Caco-2 (cell line): ENCODE data around the gene MCU. TPM values are rescaled to one million over a fixed set of nuclear protein-coding genes. Genes with fewer than 3 reads are reported as not detected.

Experiments used
- BruUV-seq: library from RNA; stranded (reverse); fragments of 400-500 nt; replicated peaks from 2 replicates; lab custom pipeline; 2021; lab: Mats Ljungman, UMichigan
- CTCF ChIA-PET: fragments of 300-600 bp; sonication (Branson Sonifier 250); formaldehyde crosslinking; loops from one replicate; lab custom pipeline; 2022; ENCODE audit warnings: antibody characterized with exemption; lab: Charles Lee
- POLR2A ChIA-PET: fragments of 300-600 bp; sonication (Branson Sonifier 250); formaldehyde crosslinking; loops from one replicate; lab custom pipeline; 2022; ENCODE audit warnings: antibody characterized with exemption; lab: Charles Lee
- DNase-seq, 2 experiments: peaks; one replicate each; pipeline versions ENCODE4 v3.0.0 to v3.0.0-alpha.2; 2020 to 2022
- H3K27me3 ChIP-seq: replicated peaks from 2 replicates; pipeline ENCODE4 v1.6.0; 2011; ENCODE audit warnings: low read length; ENCODE audit not compliant: control insufficient read depth, insufficient read depth
- H3K36me3 ChIP-seq: 2 replicates; pipeline ENCODE4 v1.5.1; 2011; ENCODE audit warnings: low read length; ENCODE audit not compliant: control insufficient read depth, insufficient read depth
- H3K4me1 ChIP-seq: fragments of 250-450 bp; sonication (Bioruptor Pico); 2 replicates; pipeline ENCODE4 v1.5.1; 2020; ENCODE audit warnings: mild to moderate bottlenecking
- H3K4me3 ChIP-seq: 2 replicates; pipeline ENCODE4 v1.5.1; 2011; ENCODE audit warnings: low read depth, mild to moderate bottlenecking, control low read depth, low read length
- H3K9me3 ChIP-seq: fragments of 250-450 bp; sonication (Bioruptor Pico); 2 replicates; pipeline ENCODE4 v1.5.1; 2020; ENCODE audit warnings: mild to moderate bottlenecking, moderate library complexity
- H3K27ac Mint-ChIP-seq: one replicate; pipeline ENCODE4 v1.8.0; 2022; ENCODE audit warnings: mixed read lengths; ENCODE audit not compliant: unreplicated experiment
- H3K27me3 Mint-ChIP-seq: one replicate; pipeline ENCODE4 v1.8.0; 2022; ENCODE audit warnings: mixed read lengths; ENCODE audit not compliant: insufficient read depth, unreplicated experiment
- H3K36me3 Mint-ChIP-seq: one replicate; pipeline ENCODE4 v1.8.0; 2022; ENCODE audit warnings: mild to moderate bottlenecking, mixed read lengths; ENCODE audit not compliant: insufficient read depth, unreplicated experiment
- H3K4me1 Mint-ChIP-seq: one replicate; pipeline ENCODE4 v1.8.0; 2022; ENCODE audit warnings: low read depth, mixed read lengths; ENCODE audit not compliant: unreplicated experiment
- H3K4me3 Mint-ChIP-seq: one replicate; pipeline ENCODE4 v1.8.0; 2022; ENCODE audit warnings: mild to moderate bottlenecking, moderate library complexity, mixed read lengths; ENCODE audit not compliant: unreplicated experiment
- H3K9me3 Mint-ChIP-seq: one replicate; pipeline ENCODE4 v1.8.0; 2022; ENCODE audit warnings: mixed read lengths; ENCODE audit not compliant: unreplicated experiment
- CTCF ChIP-seq, 2 experiments: fragments of 200-600 bp in 1 of 2; IDR thresholded peaks; 1 replicate in 1 of 2; 2 replicates in 1 of 2; pipeline versions ENCODE4 v1.5.1 to v1.8.0; 2011 to 2022; ENCODE audit warnings: antibody characterized with exemption in 1 of 2, control low read depth in 1 of 2, inconsistent platforms in 1 of 2, low read depth in 1 of 2, low read length in 1 of 2, mild to moderate bottlenecking in 1 of 2, moderate library complexity in 1 of 2; ENCODE audit not compliant: insufficient read depth in 1 of 2, severe bottlenecking in 1 of 2, unreplicated experiment in 1 of 2
- intact Hi-C: fragments of 100-400 bp; cut with micrococcal nuclease; formaldehyde crosslinking; loops from one replicate; pipeline ENCODE4 v1.10.0; 2022; ENCODE audit not compliant: unreplicated experiment
- total RNA-seq: library from RNA; stranded (reverse); gene quantifications from 2 replicates; pipeline ENCODE4 v1.2.3, GENCODE V29; 2022

Gene MCU
- total RNA-seq, 1 experiment from 2014 or later: 62.5 TPM

- no peak for DNase-seq
- Histone ChIP-seq H3K9me3 (no peaks in the 10 kb centered on the region), H3K27me3 (no peaks in the 10 kb centered on the region), H3K36me3 (peaks cover 2% of the 10 kb centered on the region; the same call in 1 of the 2 replicates), H3K4me3 (no peak overlapping the region), H3K4me1 (peaks cover 15% of the 10 kb centered on the region)
- Mint-ChIP-seq H3K27ac (peak overlapping the region; percentile 4), H3K4me3 (no peak overlapping the region), H3K27me3 (no peaks in the 10 kb centered on the region), H3K36me3 (no peaks in the 10 kb centered on the region), H3K4me1 (peaks cover 16% of the 10 kb centered on the region), H3K9me3 (no peaks in the 10 kb centered on the region)
- intact Hi-C loops: no loop called here
- no TSS peak for BruUV-seq
- ChIA-PET CTCF (no interaction called here), POLR2A (interaction anchor here (0.7 kb wide), 1 partner anchor 126 kb away, joined by 7 read pairs; no protein-coding TSS in a partner anchor)
- TF ChIP-seq CTCF (IDR thresholded peaks at IDR 0.05; ENCODE audit: insufficient read depth in 1 of 2, low read depth in 1 of 2, low read length in 1 of 2, severe bottlenecking in 1 of 2, unreplicated experiment in 1 of 2): no peak
These were observed 100.3 kb downstream of the MCU start for GRCh38 chr10:72792288-72792687.

GRCh38 chr10:72793752-72794151, 101.8 kb downstream of the MCU start:
- Mint-ChIP-seq H3K4me3 (no peak overlapping the region), H3K4me1 (peaks cover 16% of the 10 kb centered on the region), H3K36me3 (no peaks in the 10 kb centered on the region), H3K27ac (no peak overlapping the region), H3K9me3 (no peaks in the 10 kb centered on the region), H3K27me3 (no peaks in the 10 kb centered on the region)
- POLR2A ChIA-PET: interaction anchor here (0.6 kb wide), 1 partner anchor 348 kb away, joined by 5 read pairs; no protein-coding TSS in a partner anchor
- H3K4me3 ChIP-seq: no peak overlapping the region
- intact Hi-C loops: no loop called here
- H3K27me3 ChIP-seq: no peaks in the 10 kb centered on the region
- CTCF ChIA-PET: no interaction called here
- H3K36me3 ChIP-seq: peaks cover 2% of the 10 kb centered on the region; the same call in 1 of the 2 replicates
- no peak for DNase-seq
- BruUV-seq: no TSS peak
- no peak for TF ChIP-seq CTCF (IDR thresholded peaks at IDR 0.05; ENCODE audit: insufficient read depth in 1 of 2, low read depth in 1 of 2, low read length in 1 of 2, severe bottlenecking in 1 of 2, unreplicated experiment in 1 of 2)
- peaks cover 15% of the 10 kb centered on the region for H3K4me1 ChIP-seq
- H3K9me3 ChIP-seq: no peaks in the 10 kb centered on the region

GRCh38 chr10:72794260-72794659, 102.3 kb downstream of the MCU start:
- H3K36me3 ChIP-seq: peaks cover 2% of the 10 kb centered on the region; the same call in 1 of the 2 replicates
- H3K27me3 ChIP-seq: no peaks in the 10 kb centered on the region
- no peak overlapping the region for H3K4me3 ChIP-seq
- Mint-ChIP-seq H3K9me3 (no peaks in the 10 kb centered on the region), H3K36me3 (no peaks in the 10 kb centered on the region), H3K27ac (no peak overlapping the region), H3K4me1 (peaks cover 16% of the 10 kb centered on the region), H3K4me3 (no peak overlapping the region), H3K27me3 (no peaks in the 10 kb centered on the region)
- POLR2A ChIA-PET: no interaction called here
- H3K4me1 ChIP-seq: peaks cover 15% of the 10 kb centered on the region
- H3K9me3 ChIP-seq: no peaks in the 10 kb centered on the region
- intact Hi-C loops: no loop called here
- CTCF ChIA-PET: no interaction called here
- no peak for DNase-seq
- no TSS peak for BruUV-seq
- no peak for TF ChIP-seq CTCF (IDR thresholded peaks at IDR 0.05; ENCODE audit: insufficient read depth in 1 of 2, low read depth in 1 of 2, low read length in 1 of 2, severe bottlenecking in 1 of 2, unreplicated experiment in 1 of 2)
